Dendritic cell treated with granulocyte-macrophage colony-stimulating factor and Interleukin-4, amounts not matched to agents 40 ng/mL and 50 ng/mL, for 4 days (primary cell): ENCODE results near the gene A1BG.
A peak's percentile ranks its signal among the peaks of the same experiment; 100 is the strongest.

Experiments used
- H3K27ac Mint-ChIP-seq: one replicate; pipeline ENCODE4 v1.8.0; 2022; ENCODE audit warnings: mild to moderate bottlenecking, mixed read lengths
- H3K27me3 Mint-ChIP-seq: one replicate; pipeline ENCODE4 v1.8.0; 2022; ENCODE audit warnings: mild to moderate bottlenecking, mixed read lengths
- H3K36me3 Mint-ChIP-seq: one replicate; pipeline ENCODE4 v1.8.0; 2022; ENCODE audit warnings: low read depth, mixed read lengths
- H3K4me1 Mint-ChIP-seq: one replicate; pipeline ENCODE4 v1.8.0; 2022; ENCODE audit warnings: low read depth, mixed read lengths
- H3K4me3 Mint-ChIP-seq: one replicate; pipeline ENCODE4 v1.8.0; 2022; ENCODE audit warnings: mild to moderate bottlenecking, moderate library complexity, mixed read lengths
- H3K9me3 Mint-ChIP-seq: one replicate; pipeline ENCODE4 v1.8.0; 2022; ENCODE audit warnings: mixed read lengths
- intact Hi-C: fragments of 100-400 bp; cut with micrococcal nuclease; formaldehyde crosslinking; loops from one replicate; pipeline ENCODE4 v1.15.0; 2022

The A1BG gene, protein sequence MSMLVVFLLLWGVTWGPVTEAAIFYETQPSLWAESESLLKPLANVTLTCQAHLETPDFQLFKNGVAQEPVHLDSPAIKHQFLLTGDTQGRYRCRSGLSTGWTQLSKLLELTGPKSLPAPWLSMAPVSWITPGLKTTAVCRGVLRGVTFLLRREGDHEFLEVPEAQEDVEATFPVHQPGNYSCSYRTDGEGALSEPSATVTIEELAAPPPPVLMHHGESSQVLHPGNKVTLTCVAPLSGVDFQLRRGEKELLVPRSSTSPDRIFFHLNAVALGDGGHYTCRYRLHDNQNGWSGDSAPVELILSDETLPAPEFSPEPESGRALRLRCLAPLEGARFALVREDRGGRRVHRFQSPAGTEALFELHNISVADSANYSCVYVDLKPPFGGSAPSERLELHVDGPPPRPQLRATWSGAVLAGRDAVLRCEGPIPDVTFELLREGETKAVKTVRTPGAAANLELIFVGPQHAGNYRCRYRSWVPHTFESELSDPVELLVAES

DNA sequence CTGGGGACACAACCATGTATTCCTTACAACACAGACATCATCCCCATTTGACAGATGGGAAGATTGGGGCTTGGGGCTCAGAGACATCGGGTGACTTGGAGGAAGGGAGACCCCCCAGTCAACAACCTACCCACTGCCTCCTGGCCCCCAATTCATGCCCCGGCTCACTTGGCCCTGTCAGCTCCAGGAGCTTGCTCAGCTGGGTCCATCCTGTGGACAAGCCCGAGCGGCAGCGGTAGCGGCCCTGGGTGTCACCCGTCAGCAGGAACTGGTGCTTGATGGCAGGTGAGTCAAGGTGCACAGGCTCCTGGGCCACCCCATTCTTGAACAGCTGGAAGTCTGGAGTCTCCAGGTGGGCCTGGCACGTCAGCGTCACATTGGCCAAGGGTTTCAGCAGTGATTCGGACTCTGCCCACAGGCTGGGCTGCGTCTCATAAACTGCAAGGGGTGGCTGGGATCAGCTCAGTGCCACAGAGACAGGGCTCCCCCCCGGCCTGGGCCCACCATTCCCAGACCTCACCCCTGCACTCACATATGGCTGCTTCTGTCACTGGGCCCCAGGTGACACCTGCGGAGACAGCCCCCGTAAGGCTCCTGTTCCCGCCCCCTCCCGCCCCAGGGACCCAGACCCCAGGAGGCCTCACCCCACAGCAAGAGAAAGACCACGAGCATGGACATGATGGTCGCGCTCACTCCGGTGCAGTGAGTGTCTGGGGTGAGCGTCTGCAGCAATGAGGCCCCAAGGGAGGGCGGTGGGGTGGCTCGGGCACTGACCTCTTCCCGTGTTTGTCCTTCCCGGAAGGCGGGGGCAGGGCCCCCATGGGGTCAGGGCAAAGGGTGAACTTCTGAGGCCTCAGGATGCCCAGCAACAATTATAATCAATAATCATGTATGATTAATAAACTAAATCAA is at the start of gene A1BG:
TSS of gene A1BG (minus strand) at position 733 of the 912 bp plus-strand sequence. CDS start at position 678, 55 bp downstream.
- H3K27ac Mint-ChIP-seq = no peak within 1 kb of the TSS

DNA sequence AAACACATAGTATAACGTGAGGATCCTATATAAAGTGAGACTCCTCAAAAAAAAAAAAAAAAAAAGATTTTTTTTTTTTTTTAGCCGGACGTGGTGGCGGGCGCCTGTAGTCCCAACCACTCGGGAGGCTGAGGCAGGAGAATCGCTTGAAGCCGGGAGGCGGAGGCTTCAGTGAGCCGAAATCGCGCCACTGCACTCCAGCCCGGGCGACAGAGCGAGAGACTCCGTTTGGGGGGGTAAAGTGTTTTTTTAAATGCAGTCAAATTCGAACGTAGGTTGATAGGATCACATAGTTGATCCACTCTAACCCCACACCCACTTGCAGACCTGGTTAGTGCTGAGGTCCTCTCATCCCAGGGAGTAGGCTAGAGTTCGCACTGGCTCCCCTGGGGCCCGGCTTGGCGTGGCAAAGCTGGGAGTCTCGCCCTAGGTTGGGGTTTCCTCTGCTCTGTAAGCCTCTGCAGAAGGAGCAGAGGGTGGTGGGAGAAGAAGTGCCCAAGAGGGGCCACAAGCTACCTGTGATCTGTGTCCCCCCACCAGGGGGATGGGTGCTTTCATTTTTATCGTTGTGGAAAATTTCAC is 48.6 kb upstream of the A1BG start:
- Mint-ChIP-seq H3K4me3 (peak overlapping the region; percentile 85), H3K9me3 (no peaks in the 10 kb centered on the region), H3K27ac (peak overlapping the region; percentile 80), H3K36me3 (peaks cover 6% of the 10 kb centered on the region), H3K4me1 (peaks cover 33% of the 10 kb centered on the region), H3K27me3 (peaks cover 26% of the 10 kb centered on the region)
- intact Hi-C loops = loop anchor here (1.0 to 10.0 kb wide), 3 partner anchors 39 to 97 kb away; partner anchors contain the start of gene ZNF497

More for the DNA sequence above, at the start of gene A1BG:
- H3K27me3 Mint-ChIP-seq = peaks cover 56% of the 10 kb centered on the region
- no peaks in the 10 kb centered on the region for H3K9me3 Mint-ChIP-seq
- peaks cover 27% of the 10 kb centered on the region for H3K4me1 Mint-ChIP-seq
- H3K36me3 Mint-ChIP-seq = peaks cover 44% of the 10 kb centered on the region
- intact Hi-C loops = no loop called here
- H3K4me3 Mint-ChIP-seq = no peak within 1 kb of the TSS

DNA sequence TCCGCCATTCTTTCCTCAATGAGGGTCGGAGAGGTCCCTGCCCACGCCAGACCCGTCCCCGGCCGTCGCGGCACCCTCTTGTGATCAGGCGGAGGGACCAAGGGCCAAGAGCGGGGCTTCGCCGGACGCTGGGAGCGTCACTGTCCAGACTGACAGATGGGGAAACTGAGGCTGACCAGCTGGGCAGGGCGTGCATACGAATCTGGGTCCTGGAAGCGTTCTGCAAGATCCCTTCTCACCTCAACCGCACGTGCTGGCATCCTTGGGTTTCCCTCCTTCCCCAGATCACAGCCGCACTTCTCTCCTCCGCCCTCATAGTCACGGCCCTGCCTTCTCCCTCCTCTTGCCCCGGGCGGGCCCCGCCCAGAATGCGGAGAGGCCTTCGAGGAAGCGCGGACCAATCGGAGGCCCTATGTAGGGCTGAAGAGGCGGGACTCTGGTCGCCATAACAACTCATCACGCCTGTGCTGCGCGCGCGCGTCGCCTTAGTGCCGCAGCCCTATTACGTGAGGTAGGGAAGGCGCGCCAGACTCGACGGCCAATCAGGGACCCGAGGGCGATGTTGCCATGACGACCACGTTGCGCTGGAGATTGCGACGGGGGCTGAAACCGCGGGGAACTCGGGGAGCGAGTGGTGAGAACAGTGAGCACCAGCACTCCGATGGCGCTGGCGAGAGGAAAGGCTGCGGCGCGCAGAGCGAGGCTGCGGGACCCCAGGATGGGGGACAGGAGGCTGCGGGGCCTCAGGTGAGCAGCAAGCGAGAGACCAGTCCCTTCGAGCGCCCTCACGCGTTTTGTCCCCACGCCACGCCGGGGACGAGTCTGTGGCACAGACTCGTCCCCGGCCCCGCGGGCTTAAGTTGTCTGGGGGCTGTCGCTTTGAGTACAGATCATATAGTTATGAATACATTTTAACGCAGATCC is 47.9 kb upstream of the A1BG start:
- intact Hi-C loops = loop anchor here (1.0 to 10.0 kb wide), 3 partner anchors 38 to 98 kb away; partner anchors contain the start of gene ZNF497
- Mint-ChIP-seq H3K4me1 (peaks cover 28% of the 10 kb centered on the region), H3K36me3 (peaks cover 6% of the 10 kb centered on the region), H3K27me3 (peaks cover 31% of the 10 kb centered on the region), H3K4me3 (peak overlapping the region; percentile 85), H3K9me3 (no peaks in the 10 kb centered on the region), H3K27ac (peak overlapping the region; percentile 80)

DNA sequence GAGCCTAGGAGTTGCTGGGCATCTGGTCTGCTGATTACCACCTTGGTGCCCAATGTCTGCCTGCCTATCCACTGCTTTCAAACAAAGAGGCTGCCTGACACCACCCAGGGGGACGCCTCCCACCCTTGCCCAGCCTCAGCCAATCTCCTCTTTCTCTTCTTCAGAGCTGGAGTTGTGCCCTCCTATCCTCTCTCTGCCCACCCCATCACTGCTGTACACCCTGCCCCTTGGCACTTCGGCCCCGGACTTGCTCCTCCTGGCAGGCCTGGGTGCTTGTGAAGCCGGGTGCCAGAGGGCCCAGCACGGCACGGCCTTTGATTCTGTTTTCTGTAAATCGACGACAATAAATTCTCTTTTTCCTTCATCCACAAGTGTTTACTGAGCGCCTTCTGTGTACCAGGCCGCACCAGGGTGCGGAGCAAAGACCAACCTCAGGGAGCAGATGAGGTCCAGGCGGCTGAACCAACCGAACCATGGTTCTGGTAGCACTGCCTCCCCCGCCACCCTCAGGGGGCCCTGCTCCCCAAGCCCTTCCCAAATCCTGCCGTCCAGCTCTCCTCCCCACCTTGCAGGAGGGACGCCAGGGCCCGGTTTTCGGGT is 47.1 kb upstream of the A1BG start:
- H3K27me3 Mint-ChIP-seq = peaks cover 39% of the 10 kb centered on the region
- intact Hi-C loops = loop anchor here (2.0 to 10.0 kb wide), 2 partner anchors 38 to 56 kb away; partner anchors contain the start of gene ZNF497
- H3K9me3 Mint-ChIP-seq = no peaks in the 10 kb centered on the region
- H3K27ac Mint-ChIP-seq = peak overlapping the region; percentile 80
- H3K4me1 Mint-ChIP-seq = peaks cover 36% of the 10 kb centered on the region
- H3K4me3 Mint-ChIP-seq = peak overlapping the region; percentile 85
- peaks cover 11% of the 10 kb centered on the region for H3K36me3 Mint-ChIP-seq

DNA sequence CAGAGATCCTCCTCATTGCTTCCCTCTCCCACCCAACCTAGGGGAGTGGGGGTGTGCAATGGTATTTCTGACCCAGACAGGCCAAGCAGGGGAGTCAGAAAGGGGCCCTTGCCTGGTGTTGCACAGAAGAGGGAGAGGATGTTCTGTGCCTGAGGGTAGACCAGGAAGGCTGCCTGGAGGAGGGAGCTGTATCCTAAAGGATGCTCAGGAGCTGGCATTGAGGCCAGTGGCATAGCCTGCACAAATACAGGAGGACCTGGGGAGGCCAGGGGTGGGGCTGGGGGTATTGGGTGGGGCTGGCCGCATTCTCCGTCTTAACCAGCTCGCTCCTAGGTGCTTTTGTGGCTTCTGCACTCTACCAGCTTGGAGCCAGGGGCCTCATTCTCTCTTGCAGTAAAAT is 46.6 kb upstream of the A1BG start:
- H3K36me3 Mint-ChIP-seq = peaks cover 16% of the 10 kb centered on the region
- H3K4me1 Mint-ChIP-seq = peaks cover 40% of the 10 kb centered on the region
- no peak overlapping the region for H3K4me3 Mint-ChIP-seq
- H3K27ac Mint-ChIP-seq = no peak overlapping the region
- H3K9me3 Mint-ChIP-seq = no peaks in the 10 kb centered on the region
- intact Hi-C loops = loop anchor here (2.0 to 10.0 kb wide), 2 partner anchors 37 to 55 kb away; partner anchors contain the start of gene ZNF497
- peaks cover 44% of the 10 kb centered on the region for H3K27me3 Mint-ChIP-seq

DNA sequence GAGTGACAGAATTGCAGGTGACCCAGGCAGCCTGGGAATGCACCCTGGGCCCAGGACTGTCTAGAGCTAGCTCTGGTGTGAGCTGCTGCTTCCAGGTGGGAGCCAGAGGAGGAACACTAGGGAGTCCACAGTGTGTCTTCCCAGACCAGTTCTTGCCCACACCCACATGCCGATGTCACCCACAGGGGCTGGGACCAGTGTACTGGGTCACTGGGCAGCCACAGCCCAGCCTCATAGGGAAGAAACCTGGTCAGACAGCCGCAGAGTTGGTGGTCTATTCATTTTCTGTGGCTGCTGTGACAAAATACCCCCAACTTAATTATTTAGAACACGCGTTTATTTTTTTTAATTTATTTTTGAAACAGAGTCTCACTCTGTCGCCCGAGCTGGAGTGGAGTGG is 45.3 kb upstream of the A1BG start:
- peaks cover 54% of the 10 kb centered on the region for H3K27me3 Mint-ChIP-seq
- peaks cover 29% of the 10 kb centered on the region for H3K36me3 Mint-ChIP-seq
- H3K4me1 Mint-ChIP-seq = peaks cover 41% of the 10 kb centered on the region
- no peak overlapping the region for H3K4me3 Mint-ChIP-seq
- no peaks in the 10 kb centered on the region for H3K9me3 Mint-ChIP-seq
- H3K27ac Mint-ChIP-seq = no peak overlapping the region
- intact Hi-C loops = no loop called here

DNA sequence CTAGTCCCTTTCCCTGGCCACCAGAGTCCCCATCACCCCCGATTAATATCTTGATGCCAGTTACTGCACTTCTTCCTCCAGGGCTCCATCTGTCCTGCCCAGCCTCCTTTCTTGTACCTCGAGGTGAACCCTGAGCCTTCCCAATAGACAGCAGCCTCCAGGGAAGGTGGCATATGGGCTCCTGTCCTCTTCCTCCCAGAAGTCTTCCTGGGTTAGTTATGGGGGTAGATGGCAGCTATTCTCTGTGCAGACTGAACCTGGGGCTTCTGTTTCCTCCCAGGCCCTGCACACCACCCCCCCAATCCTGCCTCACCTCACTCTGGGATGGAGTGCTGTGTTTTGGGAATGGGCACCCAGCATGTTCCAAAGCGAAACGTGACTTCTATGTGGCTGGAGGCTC is 44.8 kb upstream of the A1BG start:
- intact Hi-C loops = no loop called here
- no peak overlapping the region for H3K4me3 Mint-ChIP-seq
- H3K9me3 Mint-ChIP-seq = no peaks in the 10 kb centered on the region
- peaks cover 34% of the 10 kb centered on the region for H3K36me3 Mint-ChIP-seq
- H3K27ac Mint-ChIP-seq = no peak overlapping the region
- peaks cover 41% of the 10 kb centered on the region for H3K4me1 Mint-ChIP-seq
- peaks cover 56% of the 10 kb centered on the region for H3K27me3 Mint-ChIP-seq

DNA sequence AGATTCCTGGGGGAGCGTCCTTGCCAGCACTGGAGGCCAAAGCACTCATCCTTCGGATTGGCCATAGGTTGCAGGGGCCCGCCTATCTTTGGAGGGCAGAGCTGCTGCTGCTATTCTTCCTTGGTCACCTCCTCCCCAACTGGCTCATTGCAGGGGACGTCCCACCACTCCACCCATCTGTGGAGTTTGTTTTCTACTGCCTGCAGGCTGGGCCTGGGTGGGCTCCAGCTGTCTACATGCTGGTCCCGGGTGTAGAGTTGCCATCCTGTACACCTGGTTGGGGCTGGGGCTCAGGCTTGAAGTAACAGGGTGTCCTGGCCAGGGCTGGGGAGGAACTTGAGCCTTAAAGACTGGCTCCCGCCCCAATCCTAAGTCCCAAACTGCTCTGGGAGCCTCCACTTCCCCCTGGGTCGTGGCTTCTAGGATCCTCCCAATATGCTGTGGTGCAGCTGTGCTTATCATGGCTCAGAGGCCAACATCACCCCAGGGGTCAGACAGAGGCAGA is 44.3 kb upstream of the A1BG start:
- Mint-ChIP-seq H3K4me3 (no peak overlapping the region), H3K36me3 (peaks cover 39% of the 10 kb centered on the region), H3K9me3 (no peaks in the 10 kb centered on the region), H3K27ac (no peak overlapping the region), H3K27me3 (peaks cover 56% of the 10 kb centered on the region), H3K4me1 (peaks cover 41% of the 10 kb centered on the region)
- intact Hi-C loops = no loop called here

DNA sequence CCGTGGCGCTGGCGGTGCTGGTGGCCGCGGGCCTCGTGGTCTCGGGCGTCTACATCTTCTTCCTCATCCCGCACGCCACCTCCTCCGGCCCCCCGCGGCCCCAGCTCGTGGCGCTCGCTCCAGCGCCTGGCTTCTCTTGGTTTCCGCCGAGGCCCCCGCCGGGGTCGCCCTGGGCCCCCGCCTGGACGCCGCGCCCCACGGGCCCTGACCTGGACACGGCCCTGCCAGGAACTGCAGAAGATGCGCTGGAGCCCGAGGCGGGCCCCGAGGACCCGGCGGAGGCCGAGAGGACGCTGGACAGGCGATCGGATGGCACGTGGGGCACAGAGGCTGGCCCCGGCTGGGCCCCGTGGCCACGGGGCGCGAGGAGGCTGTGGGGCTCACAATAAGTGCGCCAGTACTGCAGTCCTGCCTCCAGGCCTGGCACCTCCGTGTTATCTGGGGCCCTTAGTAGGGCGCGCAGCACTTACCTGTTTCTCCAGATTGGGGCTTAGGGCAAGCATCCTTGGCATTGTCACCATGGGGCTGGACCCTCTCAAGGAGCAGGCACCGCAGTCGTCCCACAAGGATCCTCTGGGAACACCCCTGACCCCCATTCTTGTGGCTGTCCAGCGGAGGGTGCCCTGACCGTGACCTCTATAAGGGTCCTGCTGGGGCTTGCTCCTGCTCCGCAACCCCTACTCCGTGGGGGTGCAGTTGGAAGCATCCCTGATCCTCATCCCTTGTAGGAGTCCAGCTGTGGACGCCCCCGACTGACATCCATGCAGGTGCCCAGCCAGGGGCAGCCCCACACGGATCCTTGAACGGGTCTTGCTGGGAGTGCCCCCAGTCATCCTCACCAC is 43.6 kb upstream of the A1BG start:
- intact Hi-C loops = no loop called here
- Mint-ChIP-seq H3K27ac (no peak overlapping the region), H3K36me3 (peaks cover 46% of the 10 kb centered on the region), H3K9me3 (no peaks in the 10 kb centered on the region), H3K4me3 (no peak overlapping the region), H3K27me3 (peaks cover 56% of the 10 kb centered on the region), H3K4me1 (peaks cover 41% of the 10 kb centered on the region)

DNA sequence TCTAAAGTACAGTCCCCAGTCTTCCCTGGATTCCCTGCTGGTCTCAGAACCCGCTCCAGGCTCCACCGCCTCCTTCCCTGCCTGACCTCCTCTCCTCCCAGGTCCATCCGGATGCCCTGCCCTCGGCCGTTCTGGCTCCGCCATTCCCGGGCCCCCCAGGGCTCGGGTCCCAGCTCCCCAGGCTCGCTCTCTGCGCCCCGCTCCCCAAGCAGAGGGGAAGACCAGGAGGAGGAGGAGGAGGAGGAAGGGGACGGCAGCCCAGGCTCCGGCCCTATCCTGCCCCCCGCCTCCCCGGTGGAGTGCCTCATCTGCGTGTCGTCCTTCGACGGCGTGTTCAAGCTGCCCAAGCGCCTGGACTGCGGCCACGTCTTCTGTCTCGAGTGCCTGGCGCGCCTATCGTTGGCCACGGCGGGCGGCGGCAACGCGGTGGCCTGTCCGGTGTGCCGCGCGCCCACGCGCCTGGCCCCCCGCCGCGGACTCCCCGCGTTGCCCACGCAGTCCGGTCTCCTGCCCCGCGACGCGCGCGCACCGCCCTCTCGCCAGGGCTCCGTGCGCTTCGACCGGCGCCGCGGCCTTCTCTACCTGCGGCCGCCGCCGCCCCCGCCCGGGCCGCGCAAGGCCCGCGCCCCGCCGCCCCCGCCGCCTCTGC is 42.8 kb upstream of the A1BG start:
- no peaks in the 10 kb centered on the region for H3K9me3 Mint-ChIP-seq
- H3K27ac Mint-ChIP-seq = no peak overlapping the region
- peaks cover 49% of the 10 kb centered on the region for H3K36me3 Mint-ChIP-seq
- intact Hi-C loops = no loop called here
- no peak overlapping the region for H3K4me3 Mint-ChIP-seq
- H3K4me1 Mint-ChIP-seq = peaks cover 36% of the 10 kb centered on the region
- peaks cover 56% of the 10 kb centered on the region for H3K27me3 Mint-ChIP-seq

DNA sequence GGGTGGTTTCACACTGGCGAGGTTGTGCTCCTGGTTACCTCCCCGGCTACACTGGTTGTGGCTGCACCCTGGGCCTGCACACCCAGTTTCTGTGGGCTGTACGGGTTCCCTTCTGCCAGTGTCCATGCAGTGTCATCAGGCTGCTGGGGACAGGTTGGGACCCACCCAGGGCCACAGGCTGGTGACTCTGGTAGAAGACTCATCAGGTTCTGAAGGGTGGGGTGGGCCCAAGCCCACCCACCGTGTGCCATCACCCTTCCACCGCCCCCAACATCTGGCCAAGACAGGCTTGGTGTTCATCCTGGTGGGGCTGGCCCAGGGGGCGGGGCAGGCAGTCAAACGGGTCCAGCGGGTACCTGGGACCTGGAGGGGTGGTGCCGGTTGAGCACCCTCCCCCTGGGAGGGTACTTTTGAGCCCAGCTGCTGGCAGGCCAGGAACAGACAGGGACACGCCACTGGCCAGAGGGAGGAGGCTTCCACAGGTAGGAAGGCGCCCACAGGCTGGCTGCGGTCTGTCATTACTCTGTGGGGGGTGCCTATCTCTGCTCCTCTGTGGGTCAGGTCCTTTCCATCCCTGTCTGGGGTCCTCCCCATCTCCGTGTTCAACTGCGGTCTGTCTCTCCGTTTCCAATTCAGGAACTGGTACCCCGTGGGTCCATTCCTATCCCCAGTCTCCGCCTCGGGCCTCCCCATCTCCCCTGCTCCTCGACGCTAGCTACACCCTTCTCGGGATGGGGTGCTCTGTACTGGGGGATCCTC is 42.1 kb upstream of the A1BG start, which contains the start of gene RNF225:
TSS of gene RNF225 (plus strand) at position 437 of the 759 bp plus-strand sequence. CDS start 434 bp downstream, outside the sequence.
- Mint-ChIP-seq H3K27ac (no peak within 1 kb of the TSS), H3K4me3 (no peak within 1 kb of the TSS), H3K9me3 (no peaks in the 10 kb centered on the region), H3K27me3 (peaks cover 54% of the 10 kb centered on the region), H3K4me1 (peaks cover 34% of the 10 kb centered on the region), H3K36me3 (peaks cover 55% of the 10 kb centered on the region)
- intact Hi-C loops = no loop called here
